ENCODE measurements around the gene NF1.
"Not testable (repeated sequence)": the region's sequence is repeated elsewhere in the genome, so short reads cannot be mapped to it uniquely, and the experiment has no call there.

The NF1 gene

GRCh38 chr17:31130286-31131224 lies 35.8 kb downstream of the NF1 start:
- DNase-seq, result no peak

- DNase-seq, result no peak
Observed at GRCh38 chr17:31131299-31131698, 36.5 kb downstream of the NF1 start.

DNA sequence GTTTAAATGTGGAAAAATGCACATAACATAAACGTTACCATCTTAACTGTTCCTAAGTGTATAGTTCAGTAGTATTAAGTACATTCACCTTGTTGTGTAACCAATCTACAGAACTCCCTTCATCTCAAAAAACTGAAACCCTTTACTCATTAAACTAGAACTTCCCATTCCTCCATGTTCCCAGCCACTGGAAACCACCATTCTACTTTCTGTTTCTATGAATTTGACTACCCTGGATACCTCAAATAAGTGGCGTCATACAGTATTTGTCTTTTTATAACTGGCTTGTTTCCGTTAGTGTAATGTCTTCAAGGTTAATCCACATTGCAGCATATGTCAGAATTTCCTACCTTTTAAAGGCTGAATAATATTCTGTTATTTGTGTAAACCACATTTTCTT lies 38.2 kb downstream of the NF1 start:
- DNase-seq, result no peak

GRCh38 chr17:31134576-31134975 lies 39.8 kb downstream of the NF1 start:
- DNase-seq, result no peak

DNA sequence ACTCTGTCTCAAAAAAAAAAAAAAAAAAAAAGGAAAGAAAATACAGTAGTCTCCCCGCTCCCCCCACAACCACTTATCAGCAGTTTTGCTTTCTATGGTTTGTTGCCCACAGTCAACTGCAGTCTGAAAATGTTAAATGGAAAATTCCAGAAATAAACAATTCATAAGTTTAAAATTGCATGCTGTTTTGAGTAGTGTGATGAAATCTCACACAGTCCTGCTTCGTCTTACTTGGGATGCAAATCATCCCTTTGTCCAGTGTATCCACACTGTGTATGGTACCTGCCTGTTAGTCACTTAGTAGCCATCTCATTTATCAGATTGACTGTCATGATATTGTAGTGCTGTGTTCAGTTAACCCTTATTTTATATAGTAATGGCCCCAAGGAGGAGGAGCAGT lies 41.5 kb downstream of the NF1 start:
- DNase-seq, result no peak

DNA sequence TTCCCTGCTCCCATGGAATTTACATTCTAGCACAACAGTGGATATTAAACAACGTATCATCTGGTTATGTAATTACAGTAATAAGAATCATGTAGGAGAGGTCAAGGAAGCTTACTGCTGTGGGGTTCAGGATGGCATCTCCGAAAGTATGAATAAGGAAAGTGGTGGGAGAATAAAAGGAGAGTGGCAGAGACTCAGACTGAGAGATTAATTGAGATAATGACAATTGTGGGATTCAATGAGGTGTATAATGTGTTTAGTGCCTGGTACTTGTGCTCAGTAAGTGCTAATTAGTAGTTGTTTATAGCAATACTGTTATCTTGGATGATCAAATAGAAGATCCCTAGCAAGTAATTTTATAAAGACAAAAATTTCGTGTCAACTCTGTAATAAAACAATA lies 45.3 kb downstream of the NF1 start:
- no peak for DNase-seq

DNA sequence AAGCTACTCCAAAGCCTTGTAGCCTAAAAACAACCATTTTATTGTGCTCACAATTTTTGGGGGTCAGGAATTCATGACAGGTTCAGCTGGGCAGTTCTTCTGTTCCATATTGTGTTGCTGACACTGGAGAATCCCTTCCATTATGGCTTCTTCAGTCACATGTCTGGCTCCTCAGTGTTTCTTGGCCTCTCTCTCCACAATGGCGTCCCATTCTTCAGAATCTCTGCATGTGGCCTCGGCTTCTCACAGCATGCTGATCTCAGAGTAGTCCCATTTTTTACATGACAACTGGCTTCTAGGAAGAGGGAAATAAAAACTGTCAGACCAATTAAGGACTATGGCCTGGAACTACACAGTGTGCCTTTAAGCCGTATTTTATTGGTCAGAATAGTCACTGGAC lies 49.7 kb downstream of the NF1 start:
- no peak for DNase-seq

GRCh38 chr17:31144836-31145235 lies 50.1 kb downstream of the NF1 start:
- DNase-seq, result no peak

DNA sequence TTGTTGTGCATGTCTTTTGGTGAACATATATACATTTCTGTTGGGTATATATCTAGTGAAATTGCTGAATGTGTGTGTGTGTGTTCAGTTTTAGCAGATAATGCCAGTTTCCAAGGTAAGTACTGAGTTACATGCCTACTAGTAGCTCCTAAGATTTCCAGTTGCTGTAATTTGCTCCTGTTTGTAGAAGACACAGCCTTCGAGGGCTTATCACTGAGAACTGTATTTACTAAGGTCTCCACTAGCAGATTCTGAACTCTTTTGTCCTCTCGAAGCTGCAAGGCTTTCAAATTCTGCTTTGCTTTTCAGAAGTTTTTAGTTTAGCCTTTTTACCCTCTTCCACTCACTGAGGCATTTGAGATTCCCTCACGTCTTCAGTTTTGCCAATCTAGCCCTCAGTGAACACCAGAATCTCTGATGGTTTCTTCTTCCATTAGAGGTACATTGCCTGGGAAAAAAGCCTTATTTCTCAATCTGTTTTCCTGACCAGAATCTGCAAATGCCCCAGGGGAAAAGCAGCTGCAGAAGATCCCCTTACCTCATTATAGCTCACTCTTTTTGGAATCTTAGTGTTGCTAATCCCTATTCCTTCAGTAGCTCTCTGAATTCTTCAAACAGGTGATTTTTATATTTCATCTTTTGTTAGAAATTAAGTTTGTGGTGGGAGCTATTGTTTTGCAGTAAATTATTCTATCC lies 52.9 kb downstream of the NF1 start:
- DNase-seq, result no peak

- DNase-seq, result no peak
Observed at GRCh38 chr17:31148205-31148604, 53.4 kb downstream of the NF1 start.

DNA sequence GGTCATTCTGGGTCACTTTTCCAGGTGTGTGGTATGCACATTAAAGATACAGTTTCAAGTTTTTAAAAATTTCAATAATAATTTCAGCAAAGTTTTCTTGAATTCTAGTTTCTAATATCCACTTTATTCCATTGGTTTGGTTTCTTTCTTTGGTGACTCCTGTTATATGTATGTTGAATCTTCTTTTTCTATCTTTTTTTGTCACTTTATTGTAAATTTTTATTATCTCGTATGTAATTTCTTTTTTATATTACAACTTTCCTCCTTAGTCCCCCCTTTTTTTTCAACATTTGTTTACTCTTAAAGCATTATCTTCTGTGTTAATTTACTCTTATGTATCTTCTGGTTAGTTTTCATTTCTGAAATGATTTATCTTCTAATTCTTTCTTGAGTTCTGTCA lies 57.5 kb downstream of the NF1 start:
- no peak for DNase-seq

DNA sequence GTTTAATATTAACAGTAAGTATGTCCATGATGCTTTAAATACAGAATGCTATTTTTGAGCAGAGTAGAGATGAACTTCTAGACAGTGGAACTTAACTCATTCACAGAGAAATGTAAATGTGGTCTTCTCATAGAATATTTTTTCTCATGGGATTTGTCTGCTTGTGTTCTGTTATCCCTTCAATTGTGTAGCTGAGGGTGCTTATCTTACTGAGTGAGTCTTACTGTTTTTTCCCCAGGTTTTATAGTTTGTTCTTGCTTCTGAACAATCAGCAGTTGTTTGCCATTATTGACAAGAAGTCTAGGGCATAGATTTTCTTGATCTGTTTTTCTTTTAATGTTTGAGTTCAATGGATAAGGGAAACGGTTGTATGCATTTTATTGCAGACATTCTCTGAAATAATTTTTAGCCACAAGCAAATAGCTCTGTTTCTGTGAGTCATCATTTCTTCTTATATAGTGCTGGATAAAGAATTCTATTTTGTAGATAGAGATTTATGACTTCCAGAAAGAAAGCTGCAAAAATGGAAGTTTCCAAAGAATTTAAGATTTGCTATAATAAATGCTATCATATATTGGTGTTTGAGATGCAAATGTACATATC lies 60.5 kb downstream of the NF1 start:
- DNase-seq, result no peak

DNA sequence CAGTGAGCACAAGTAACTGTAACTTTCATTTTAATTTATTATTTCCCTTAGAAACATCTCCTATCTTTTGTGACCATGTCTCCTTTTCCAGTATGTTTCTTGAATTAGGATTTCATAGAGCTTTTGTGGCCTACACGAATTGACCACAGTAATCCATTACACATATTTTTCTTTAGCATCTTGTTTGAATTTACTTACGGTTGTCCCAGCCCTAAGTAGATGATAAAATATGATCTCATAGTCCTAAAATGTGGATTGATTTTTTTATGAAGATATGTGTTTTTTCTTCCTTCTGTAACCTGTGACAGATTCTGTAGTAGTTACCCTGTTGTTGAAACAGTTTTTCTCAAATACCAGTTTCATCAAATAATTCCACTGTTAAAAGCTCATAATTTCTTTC lies 61.5 kb downstream of the NF1 start:
- DNase-seq, result no peak

GRCh38 chr17:31156864-31157263 lies 62.1 kb downstream of the NF1 start:
- DNase-seq, result not testable (repeated sequence)

DNA sequence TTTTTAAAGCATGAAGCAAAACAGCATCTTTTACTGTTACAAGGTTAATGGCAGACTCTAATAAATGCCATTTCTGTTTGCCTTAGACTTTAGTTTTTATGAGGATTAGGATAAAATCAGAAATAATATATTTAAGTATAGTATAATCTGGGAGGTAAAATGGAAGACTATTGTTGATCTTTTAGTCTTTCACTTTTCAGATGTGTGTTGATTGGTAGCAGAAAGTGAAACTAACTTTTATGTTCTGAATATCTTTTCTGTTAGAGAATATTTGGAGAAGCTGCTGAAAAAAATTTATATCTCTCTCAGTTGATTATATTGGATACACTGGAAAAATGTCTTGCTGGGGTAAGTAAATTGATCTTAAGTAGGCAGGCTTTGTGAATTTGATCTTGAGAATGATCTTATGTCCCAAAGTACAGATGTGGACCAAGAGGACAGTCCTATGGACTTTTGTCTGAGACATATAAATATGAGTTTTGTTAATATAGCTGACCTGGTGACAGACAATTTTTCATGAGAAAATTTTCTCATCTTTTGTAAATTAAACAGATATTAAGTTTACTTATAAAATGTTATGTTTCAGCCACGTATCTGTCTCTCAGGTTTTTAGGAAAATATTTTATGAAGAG lies 64.1 kb downstream of the NF1 start:
- no peak for DNase-seq

DNA sequence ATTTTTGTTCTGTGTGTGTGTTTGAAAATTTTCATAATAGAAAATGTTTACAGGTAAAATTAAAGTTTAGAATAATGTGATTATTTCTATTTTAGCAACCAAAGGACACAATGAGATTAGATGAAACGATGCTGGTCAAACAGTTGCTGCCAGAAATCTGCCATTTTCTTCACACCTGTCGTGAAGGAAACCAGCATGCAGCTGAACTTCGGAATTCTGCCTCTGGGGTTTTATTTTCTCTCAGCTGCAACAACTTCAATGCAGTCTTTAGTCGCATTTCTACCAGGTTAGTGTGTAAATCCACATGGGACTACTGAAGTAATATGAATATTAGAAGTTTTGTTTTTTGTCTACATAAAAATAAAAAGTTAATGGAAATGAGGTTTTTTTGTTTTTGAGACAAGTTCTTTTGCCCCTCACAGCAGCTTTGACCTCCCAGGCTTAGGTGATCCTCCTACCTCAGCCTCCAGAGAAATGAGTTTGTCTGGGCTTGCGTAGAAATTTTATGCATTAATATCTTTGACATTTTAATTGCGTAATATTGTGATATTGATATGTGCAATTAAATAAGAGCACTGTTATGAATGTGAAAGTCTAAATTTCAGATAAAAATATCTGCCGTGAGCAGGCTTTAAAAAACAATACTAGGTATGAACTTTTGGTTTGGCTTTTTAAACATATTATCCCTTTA lies 68.5 kb downstream of the NF1 start:
- no peak for DNase-seq

DNA sequence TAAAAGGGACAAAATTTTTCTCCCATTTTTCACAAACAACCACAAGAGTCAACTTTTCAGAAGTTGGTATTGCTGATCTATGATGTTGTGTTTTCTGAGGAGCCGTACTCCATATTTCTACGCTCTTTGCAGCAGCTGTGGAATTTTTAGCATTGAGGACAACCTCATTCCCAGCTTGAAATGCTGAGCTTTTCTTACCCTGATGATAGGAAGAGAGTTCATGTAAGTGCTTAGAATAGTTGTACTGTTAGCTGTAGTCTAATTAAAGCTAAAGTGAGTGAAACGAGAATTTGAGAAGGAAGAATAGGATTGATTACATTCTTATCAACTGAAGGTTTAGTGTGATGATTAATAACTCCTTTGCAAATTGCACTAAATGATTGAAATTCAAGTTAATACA lies 72.3 kb downstream of the NF1 start:
- no peak for DNase-seq

- no peak for DNase-seq
Observed at GRCh38 chr17:31171701-31172100, 76.9 kb downstream of the NF1 start.

DNA sequence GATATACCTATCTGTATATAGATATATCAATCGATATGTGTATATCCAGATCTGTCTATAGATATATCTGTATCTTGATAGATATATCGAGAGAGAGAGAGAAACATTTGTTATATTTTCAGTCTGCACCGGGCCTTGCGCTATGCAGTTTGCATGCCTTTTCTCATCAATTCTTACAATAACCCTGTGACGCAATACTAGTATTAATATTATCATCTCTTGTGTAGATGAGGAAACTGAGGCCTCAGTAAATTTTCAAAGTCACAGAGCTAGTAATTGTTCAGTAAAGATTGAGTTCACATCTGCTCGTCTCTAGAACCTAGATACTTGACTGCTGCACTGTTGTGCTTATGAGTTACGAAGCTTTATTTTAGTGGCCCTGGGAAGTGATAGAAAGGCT lies 77.6 kb downstream of the NF1 start:
- no peak for DNase-seq

- DNase-seq, result no peak
Observed at GRCh38 chr17:31174215-31174614, 79.4 kb downstream of the NF1 start.

GRCh38 chr17:31175237-31175636 lies 80.5 kb downstream of the NF1 start:
- DNase-seq, result no peak

GRCh38 chr17:31176143-31176542 lies 81.4 kb downstream of the NF1 start:
- DNase-seq, result not testable (repeated sequence)

- DNase-seq, result not testable (repeated sequence)
Observed at GRCh38 chr17:31178951-31179350, 84.2 kb downstream of the NF1 start.
